Fibroblast of villous mesenchyme (primary cell): Measurements from ENCODE around the gene RNF141. TPM values are rescaled to one million over a fixed set of nuclear protein-coding genes. Genes with fewer than 3 reads are reported as not detected.

Experiments
- DNase-seq: peaks from one replicate; pipeline ENCODE4 v3.0.0-alpha.2; 2010; ENCODE audit warnings: low read depth
- H3K4me3 ChIP-seq: 2 replicates; pipeline ENCODE4 v1.5.1; 2011; ENCODE audit warnings: low read depth, mild to moderate bottlenecking, low read length
- CTCF ChIP-seq: IDR thresholded peaks from 2 replicates; pipeline ENCODE4 v1.5.1; 2012; ENCODE audit warnings: low read depth, mild to moderate bottlenecking, low read length; ENCODE audit not compliant: insufficient read depth
- total RNA-seq: library from RNA; depleted of rRNA; stranded (reverse); fragments of >200 nt; gene quantifications from 2 replicates; pipeline ENCODE4 v1.2.3, GENCODE V29; 2012

Gene RNF141
- total RNA-seq, 1 donor = 31.1 TPM

- no peak for TF ChIP-seq CTCF
- DNase-seq = no peak
- no peak overlapping the region for H3K4me3 ChIP-seq
These were observed 23.0 kb upstream of the RNF141 start for GRCh38 chr11:10564030-10564429.

- no peak for TF ChIP-seq CTCF
- no peak overlapping the region for H3K4me3 ChIP-seq
- DNase-seq = no peak
These were observed 21.0 kb upstream of the RNF141 start for GRCh38 chr11:10561947-10562346.

GRCh38 chr11:10561043-10561818, 20.2 kb upstream of the RNF141 start:
- no peak for TF ChIP-seq CTCF
- no peak for DNase-seq
- H3K4me3 ChIP-seq = no peak overlapping the region

GRCh38 chr11:10558288-10558687, 17.3 kb upstream of the RNF141 start:
- DNase-seq = no peak
- no peak overlapping the region for H3K4me3 ChIP-seq
- TF ChIP-seq CTCF = no peak

GRCh38 chr11:10556590-10556989, 15.6 kb upstream of the RNF141 start:
- DNase-seq = no peak
- TF ChIP-seq CTCF = no peak
- no peak overlapping the region for H3K4me3 ChIP-seq

- no peak for TF ChIP-seq CTCF
- H3K4me3 ChIP-seq = no peak overlapping the region
- DNase-seq = no peak
These were observed 10.9 kb upstream of the RNF141 start for GRCh38 chr11:10551845-10552352.

GRCh38 chr11:10551290-10551592, 10.3 kb upstream of the RNF141 start:
- TF ChIP-seq CTCF = no peak
- H3K4me3 ChIP-seq = no peak overlapping the region
- no peak for DNase-seq
